Heart right ventricle (tissue), 16 donors: ENCODE measurements around the gene CASQ1. TPM values are rescaled to one million over a fixed set of nuclear protein-coding genes. Genes with fewer than 3 reads are reported as not detected.
A peak's percentile ranks its signal among the peaks of the same experiment; 100 is the strongest.

ENCODE experiments used
- ATAC-seq, 8 donors: fragments of 200-7000 bp; cut with Tn5 transposase; one replicate each; pipeline ENCODE4 v1.9.1; 2020; ENCODE audit warnings: mild to moderate bottlenecking in 8 of 8, moderate library complexity in 8 of 8, moderate number of reproducible peaks in 1 of 8
- DNase-seq, 2 donors: peaks; one replicate each; pipeline ENCODE4 v3.0.0-alpha.2; 2020
- H3K27ac ChIP-seq, 10 donors: fragments of 200-600 bp; sonication (generic) in 2 of 10; one replicate each; pipeline versions ENCODE4 v1.5.0 to v1.8.0; 2020 to 2022; ENCODE audit warnings: mild to moderate bottlenecking in 3 of 10
- H3K27me3 ChIP-seq, 7 donors: fragments of 200-600 bp; one replicate each; pipeline ENCODE4 v1.8.0; 2021 to 2022; ENCODE audit warnings: mild to moderate bottlenecking in 2 of 7
- H3K36me3 ChIP-seq, 9 donors: fragments of 200-600 bp; sonication (generic) in 1 of 9; one replicate each; pipeline versions ENCODE4 v1.5.0 to v1.8.0; 2020 to 2022; ENCODE audit warnings: mild to moderate bottlenecking in 2 of 9
- H3K4me1 ChIP-seq, 9 donors: fragments of 200-600 bp; sonication (generic) in 1 of 9; one replicate each; pipeline versions ENCODE4 v1.5.0 to v1.8.0; 2020 to 2022; ENCODE audit warnings: mild to moderate bottlenecking in 4 of 9
- H3K4me3 ChIP-seq, 10 donors: fragments of 200-600 bp; sonication (generic) in 2 of 10; one replicate each; pipeline versions ENCODE4 v1.5.0 to v1.8.0; 2020 to 2022; ENCODE audit warnings: mild to moderate bottlenecking in 7 of 10, moderate library complexity in 2 of 10
- H3K9me3 ChIP-seq, 11 donors: fragments of 200-600 bp in 10 of 11; sonication (generic) in 2 of 11; one replicate each; pipeline versions ENCODE4 v1.5.0 to v1.8.0; 2013 to 2022; ENCODE audit warnings: mild to moderate bottlenecking in 2 of 11, control low read depth in 1 of 11, moderate library complexity in 1 of 11
- WGBS, 2 donors: extraction: QIAGEN DNeasy Blood & Tissue Kit; methylation state at CpG; one replicate each; pipeline ENCODE4 v1.1.7; 2013; ENCODE audit warnings: inconsistent platforms in 1 of 2; 5-methylcytosine and 5-hydroxymethylcytosine counted together
- intact Hi-C, 10 donors: fragments of 100-400 bp; cut with DNase I; formaldehyde crosslinking; loops; one replicate each; pipeline versions ENCODE4 v1.11.1 to v1.14.2; 2022
- polyA plus RNA-seq, 2 donors: library from polyadenylated mRNA; stranded (reverse); fragments of 200-250 nt; gene quantifications; one replicate each; pipeline ENCODE4 v1.2.3, GENCODE V29; 2013
- total RNA-seq, 10 donors: library from RNA; stranded (reverse); fragmentation: NEBNext Ultra II Directional in 3 of 10; extraction: Animal tissue kit (Norgen Biotek cat#: 25700) in 3 of 10; gene quantifications; one replicate each; pipeline versions ENCODE4 v1.2.1 to v1.2.4, GENCODE V29; 2021 to 2023
- TF ChIP-seq, protein P1 (sequence below), 9 donors: fragments of 200-600 bp; sonication (generic) in 2 of 9; IDR thresholded peaks; one replicate each; pipeline versions ENCODE4 v1.5.0 to v1.8.0; 2021 to 2022; ENCODE audit warnings: antibody characterized with exemption in 9 of 9, mild to moderate bottlenecking in 5 of 9, moderate library complexity in 1 of 9
- donor health status: Arrhythmogenic right ventricular cardiomyopathy.
- donor health status: ischemic (EF 13 %, LVEDD 7.1; RV severe dilation, severe dysfunction).
- donor health status: healthy with polysubstance abuse.
- donor health status: DM: no; HTN: yes; CAD: no.
- donor health status: DM: no; HTN: no; CAD: no.
- donor health status: ischemic (EF 25% LVEDD 6.9; RV normal size, moderate dysfunction).
- donor health status: ischemic (EF 25% LVEDD 5.7; RV mildly dilated, moderate dysfunction).
- donor health status: healthy.
- donor health status: DM: yes; HTN: yes; CAD: no.
- donor health status: Ischemic cardiomyopathy.
- donor health status: ischemic (EF 35%, LVEDD 5.7; RV mildly dilated, moderate dysfunction).
- donor health status: nonischemic (EF 11% LVEDD 7.7; RV severe dilation, severe dysfunction).
- donor health status: DM: yes; HTN: yes; CAD: no.
- donor health status: PGD.
- donor health status: ischemic (EF 29% LVEDD 5.4; RV normal size, mild dysfunction).
- donor health status: nonischemic (EF 23%, LVEDD 6.1; RV moderate dilation, normal function).

Gene CASQ1
- total and polyA plus RNA-seq, 12 donors: 17.5 to 68.9 (median 41.6) TPM

DNA sequence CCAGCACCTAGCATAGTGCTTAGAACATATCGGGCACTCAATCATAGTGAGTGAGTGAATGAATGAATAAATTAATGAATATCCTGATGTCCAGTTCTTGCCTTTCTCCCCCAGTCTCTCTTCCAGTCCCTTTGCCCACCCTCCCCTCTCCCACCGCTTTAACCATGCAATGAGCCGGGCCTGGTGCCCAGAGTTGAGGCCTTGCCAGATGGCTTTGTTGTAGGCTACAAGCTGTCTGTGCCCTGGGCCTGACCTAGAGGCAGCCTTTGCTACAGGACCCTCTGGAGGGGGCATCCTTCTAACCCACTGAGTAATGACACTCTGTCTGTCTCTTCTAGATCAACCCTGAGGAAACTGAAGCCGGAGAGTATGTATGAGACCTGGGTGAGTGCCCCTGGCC, 6.9 kb downstream of the CASQ1 start:
- no peak overlapping the region for H3K27ac ChIP-seq
- TF ChIP-seq, protein P1, sequence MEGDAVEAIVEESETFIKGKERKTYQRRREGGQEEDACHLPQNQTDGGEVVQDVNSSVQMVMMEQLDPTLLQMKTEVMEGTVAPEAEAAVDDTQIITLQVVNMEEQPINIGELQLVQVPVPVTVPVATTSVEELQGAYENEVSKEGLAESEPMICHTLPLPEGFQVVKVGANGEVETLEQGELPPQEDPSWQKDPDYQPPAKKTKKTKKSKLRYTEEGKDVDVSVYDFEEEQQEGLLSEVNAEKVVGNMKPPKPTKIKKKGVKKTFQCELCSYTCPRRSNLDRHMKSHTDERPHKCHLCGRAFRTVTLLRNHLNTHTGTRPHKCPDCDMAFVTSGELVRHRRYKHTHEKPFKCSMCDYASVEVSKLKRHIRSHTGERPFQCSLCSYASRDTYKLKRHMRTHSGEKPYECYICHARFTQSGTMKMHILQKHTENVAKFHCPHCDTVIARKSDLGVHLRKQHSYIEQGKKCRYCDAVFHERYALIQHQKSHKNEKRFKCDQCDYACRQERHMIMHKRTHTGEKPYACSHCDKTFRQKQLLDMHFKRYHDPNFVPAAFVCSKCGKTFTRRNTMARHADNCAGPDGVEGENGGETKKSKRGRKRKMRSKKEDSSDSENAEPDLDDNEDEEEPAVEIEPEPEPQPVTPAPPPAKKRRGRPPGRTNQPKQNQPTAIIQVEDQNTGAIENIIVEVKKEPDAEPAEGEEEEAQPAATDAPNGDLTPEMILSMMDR (IDR thresholded peaks at IDR 0.05): no peak

DNA sequence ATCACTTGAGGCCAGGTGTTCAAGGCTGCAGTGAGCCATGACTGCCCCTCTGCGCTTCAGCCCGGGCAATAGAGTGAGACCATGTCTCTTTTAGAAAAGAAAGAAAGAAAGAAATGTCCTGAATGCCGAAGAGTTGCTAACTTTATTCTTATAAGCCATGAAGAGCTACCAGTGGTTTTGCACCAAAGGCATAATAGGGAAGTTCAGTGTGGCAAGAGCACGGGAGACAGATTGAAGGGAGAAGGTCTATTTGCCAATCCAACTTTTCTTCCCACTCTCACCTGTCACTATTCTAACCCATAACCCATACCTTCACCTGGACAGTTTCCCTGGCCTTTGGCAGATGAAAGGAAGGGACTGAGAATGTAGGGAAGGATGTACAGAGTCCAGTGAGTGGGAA, 10.4 kb downstream of the CASQ1 start:
- no peak for ATAC-seq
- peaks cover 0 to 7% (median 0%) of the 10 kb centered on the region in 9 donors for H3K36me3 ChIP-seq

More for the DNA sequence above, 6.9 kb downstream of the CASQ1 start:
- ATAC-seq (no peak), DNase-seq (peak; percentile 29 to 51)
- WGBS, 2 donors: 84% methylated on average over 4 of the region's 4 CpGs
- no peaks in the 10 kb centered on the region for H3K9me3 ChIP-seq
- H3K4me1 ChIP-seq: peaks cover 0 to 26% (median 8%) of the 10 kb centered on the region in 9 donors
- peaks cover 0 to 7% (median 0%) of the 10 kb centered on the region in 9 donors for H3K36me3 ChIP-seq
- intact Hi-C loops: loop anchor here in 5 of 10 donors (5.0 to 10.0 kb wide), 5 partner anchors 48 to 178 kb away; no protein-coding TSS in a partner anchor
- no peaks in the 10 kb centered on the region for H3K27me3 ChIP-seq
- no peak overlapping the region for H3K4me3 ChIP-seq

DNA sequence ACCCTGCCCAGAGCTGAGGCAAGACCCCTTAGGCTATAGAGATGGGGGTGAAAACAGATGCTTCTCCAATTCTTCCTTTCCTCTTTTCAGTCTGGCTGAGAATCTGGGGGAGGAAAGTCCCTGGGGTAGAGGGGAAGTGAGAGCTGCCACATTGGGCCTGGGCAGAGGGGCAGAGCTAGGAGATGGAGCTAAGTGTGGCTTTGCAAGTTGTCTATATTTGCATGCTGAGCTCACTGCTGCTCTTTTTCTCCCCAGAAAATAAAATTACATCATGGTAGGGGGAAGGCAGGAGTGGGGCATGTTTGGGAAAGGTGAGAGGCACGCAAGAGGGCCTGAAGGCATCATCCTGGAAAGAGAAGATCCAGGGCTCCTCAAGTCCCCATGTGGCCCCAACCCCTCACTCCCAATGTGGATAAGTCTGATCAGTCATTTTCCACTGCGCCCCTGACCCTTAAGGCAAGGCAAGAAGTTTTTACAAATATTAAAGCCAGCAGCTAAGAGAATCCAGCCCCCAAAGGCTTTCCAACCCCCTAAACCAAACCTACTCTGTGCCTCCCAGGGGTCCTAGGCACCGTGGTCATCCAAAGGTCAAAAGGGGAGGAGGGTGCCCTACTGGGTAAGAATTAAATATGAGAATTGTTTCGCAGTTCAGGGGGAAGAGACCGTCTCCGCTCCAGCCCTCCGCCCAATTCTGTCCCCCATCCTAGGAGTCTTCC, 14.3 kb downstream of the CASQ1 start:
- Histone ChIP-seq H3K4me1 (peaks cover 34 to 54% (median 46%) of the 10 kb centered on the region in 9 donors), H3K27ac (peak overlapping the region; percentile 73 to 98 (median 96)), H3K4me3 (peak overlapping the region; percentile 75 to 98 (median 90)), H3K27me3 (no peaks in the 10 kb centered on the region), H3K9me3 (no peaks in the 10 kb centered on the region), H3K36me3 (peaks cover 0 to 31% (median 0%) of the 10 kb centered on the region in 9 donors)
- no peak for DNase-seq
- WGBS, 2 donors: 25 to 31% methylated on average over 7 of the region's 7 CpGs
- TF ChIP-seq, protein P1 (IDR thresholded peaks at IDR 0.05): no peak
- intact Hi-C loops: loop anchor here in 1 of 10 donors (5.0 kb wide), 2 partner anchors 58 to 102 kb away; partner anchors contain the start of gene DCAF8
- ATAC-seq: no peak

More for the DNA sequence above, 10.4 kb downstream of the CASQ1 start:
- DNase-seq: no peak
- no peak overlapping the region for H3K4me3 ChIP-seq
- H3K4me1 ChIP-seq: peaks cover 0 to 19% (median 8%) of the 10 kb centered on the region in 9 donors
- H3K27ac ChIP-seq: no peak overlapping the region
- H3K27me3 ChIP-seq: no peaks in the 10 kb centered on the region
- WGBS, 2 donors: 92 to 93% methylated on average over 4 of the region's 4 CpGs
- TF ChIP-seq, protein P1 (IDR thresholded peaks at IDR 0.05): no peak
- intact Hi-C loops: no loop called here
- H3K9me3 ChIP-seq: no peaks in the 10 kb centered on the region

DNA sequence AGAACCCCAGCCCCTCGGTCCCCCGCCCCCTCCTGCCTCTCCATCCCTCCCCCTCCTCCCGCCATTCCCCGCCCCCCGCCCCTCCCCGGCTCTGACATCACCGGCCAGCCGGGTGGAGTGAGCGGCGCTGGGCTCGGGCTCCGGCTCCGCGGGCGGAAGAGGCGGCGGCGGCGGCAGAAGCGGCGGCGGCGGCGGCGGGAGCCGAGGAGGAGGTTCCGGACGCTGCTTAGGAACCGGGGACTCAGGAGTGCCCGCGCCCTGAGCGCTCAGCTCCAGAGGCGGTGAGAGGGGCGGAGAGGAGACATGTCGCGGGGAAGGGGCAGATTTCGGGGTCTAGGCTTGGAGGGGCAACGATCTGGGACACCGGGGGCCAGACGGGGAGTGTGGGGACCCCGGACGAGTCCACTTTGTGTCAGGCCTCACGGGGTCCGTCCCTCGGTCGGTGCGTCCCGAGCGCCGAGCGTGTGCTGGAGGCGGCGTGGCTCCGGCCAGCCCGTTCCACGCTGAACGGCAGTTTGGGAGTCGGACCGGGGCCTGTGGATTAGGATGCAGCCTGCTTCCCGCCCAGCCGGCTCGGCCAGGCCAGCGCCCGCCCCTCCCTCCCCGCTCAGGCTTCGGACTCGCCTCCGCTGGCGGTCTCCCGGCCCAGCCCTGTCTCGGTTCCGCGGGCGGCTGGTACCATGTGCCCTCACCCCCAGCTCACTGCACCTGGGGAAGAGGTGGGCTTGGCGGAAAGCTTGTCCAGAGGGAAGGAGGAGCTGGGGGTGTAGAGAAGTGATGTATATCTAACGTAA, 15.1 kb downstream of the CASQ1 start, which contains the start of gene PEA15:
PEA15 (plus strand) TSS at position 143 of the 794 bp plus-strand sequence. CDS start 6,161 bp downstream, outside the sequence.
- no peaks in the 10 kb centered on the region for H3K9me3 ChIP-seq
- H3K27ac ChIP-seq: peak within 1 kb of the TSS; percentile 73 to 98 (median 96)
- H3K36me3 ChIP-seq: peaks cover 0 to 39% (median 0%) of the 10 kb centered on the region in 9 donors
- 0 to 1% methylated on average over 65 to 76 of the region's 76 CpGs for WGBS, 2 donors
- peak within 1 kb of the TSS; percentile 75 to 98 (median 90) for H3K4me3 ChIP-seq
- peak; percentile 84 to 85 for DNase-seq
- TF ChIP-seq, protein P1 (IDR thresholded peaks at IDR 0.05): no peak
- no peaks in the 10 kb centered on the region for H3K27me3 ChIP-seq
- ATAC-seq: peak; percentile 74 to 91 (median 86)
- H3K4me1 ChIP-seq: peaks cover 41 to 61% (median 54%) of the 10 kb centered on the region in 9 donors
- intact Hi-C loops: loop anchor here in 1 of 10 donors (5.0 kb wide), 2 partner anchors 57 to 103 kb away; partner anchors contain the start of gene DCAF8
